Activated naive CD4-positive, alpha-beta T cell treated with anti-CD3 and anti-CD28 coated beads, Interleukin-2, amount 50 U/mL, for 72 hours (primary cell): ENCODE data around the gene ATF6B. TPM values are rescaled to one million over a fixed set of nuclear protein-coding genes. Genes with fewer than 3 reads are reported as not detected.
"Not testable (repeated sequence)": the region's sequence is repeated elsewhere in the genome, so short reads cannot be mapped to it uniquely, and the experiment has no call there.

Experiments
- ATAC-seq, 2 donors: fragments of 150-1000 bp; cut with Tn5 transposase; 2 replicates each; pipeline ENCODE4 v1.10.0; 2021; ENCODE audit warnings: mild to moderate bottlenecking in 2 of 2, moderate library complexity in 2 of 2
- DNase-seq, 2 donors: peaks; one replicate each; pipeline ENCODE4 v3.0.0; 2021 to 2022; ENCODE audit warnings: low spot score in 2 of 2
- H3K27ac Mint-ChIP-seq, 2 donors: one replicate each; pipeline ENCODE4 v1.8.0; 2022; ENCODE audit warnings: mild to moderate bottlenecking in 2 of 2, mixed read lengths in 2 of 2
- H3K36me3 Mint-ChIP-seq, 2 donors: one replicate each; pipeline ENCODE4 v1.8.0; 2022; ENCODE audit warnings: mixed read lengths in 2 of 2
- H3K9me3 Mint-ChIP-seq, 2 donors: one replicate each; pipeline ENCODE4 v1.8.0; 2022; ENCODE audit warnings: mixed read lengths in 2 of 2
- total RNA-seq, 2 donors: library from RNA; stranded (reverse); gene quantifications; one replicate each; pipeline ENCODE4 v1.2.3, GENCODE V29; 2022

The ATF6B gene
- total RNA-seq, 2 donors from 2014 or later = 87.5 to 101 TPM

DNA sequence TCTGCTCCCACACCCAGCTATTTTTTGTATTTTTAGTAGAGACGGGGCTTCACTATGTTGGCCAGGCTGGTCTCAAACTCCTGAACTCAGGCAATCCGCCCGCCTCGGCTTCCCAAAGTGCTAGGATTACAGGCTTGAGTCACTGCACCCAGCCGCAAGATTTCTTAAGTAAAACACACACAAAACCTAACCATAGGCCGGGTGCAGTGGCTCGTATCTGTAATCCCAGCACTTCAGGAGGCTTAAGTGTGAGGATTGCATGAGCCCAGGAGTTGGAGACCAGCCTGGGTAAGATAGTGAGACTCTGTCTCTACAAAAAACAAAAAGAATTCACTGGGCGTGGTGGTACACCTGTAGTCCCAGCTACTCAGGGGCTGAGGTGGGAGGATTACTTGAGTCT is 27.8 kb downstream of the ATF6B start:
- not testable (repeated sequence) for DNase-seq, H3K36me3 Mint-ChIP-seq, H3K27ac Mint-ChIP-seq, ATAC-seq, H3K9me3 Mint-ChIP-seq

DNA sequence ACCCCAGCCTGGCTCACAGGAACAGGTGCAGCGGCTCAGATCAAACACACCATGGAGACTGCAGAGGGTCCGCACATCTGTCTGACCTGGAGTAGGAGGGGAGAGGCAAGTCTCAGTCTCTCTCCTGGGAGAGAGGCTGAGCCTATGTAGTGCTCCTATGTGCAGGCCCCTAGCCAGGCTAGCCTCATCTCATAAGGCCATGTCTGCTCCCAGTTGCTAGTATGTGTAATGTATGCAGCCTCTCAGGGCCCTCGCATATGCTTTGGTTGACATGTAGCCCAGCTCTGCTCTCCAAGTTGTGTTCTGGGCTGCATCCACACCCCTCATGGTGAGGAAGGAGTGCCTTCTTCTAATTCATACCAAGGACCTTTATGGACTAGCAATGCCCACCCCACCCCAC is 30.7 kb downstream of the ATF6B start:
- H3K36me3 Mint-ChIP-seq = no peaks in the 10 kb centered on the region
- ATAC-seq (peak in 1 of 2 donors; percentile 26), DNase-seq (no peak)
- no peak overlapping the region for H3K27ac Mint-ChIP-seq
- no peaks in the 10 kb centered on the region for H3K9me3 Mint-ChIP-seq

DNA sequence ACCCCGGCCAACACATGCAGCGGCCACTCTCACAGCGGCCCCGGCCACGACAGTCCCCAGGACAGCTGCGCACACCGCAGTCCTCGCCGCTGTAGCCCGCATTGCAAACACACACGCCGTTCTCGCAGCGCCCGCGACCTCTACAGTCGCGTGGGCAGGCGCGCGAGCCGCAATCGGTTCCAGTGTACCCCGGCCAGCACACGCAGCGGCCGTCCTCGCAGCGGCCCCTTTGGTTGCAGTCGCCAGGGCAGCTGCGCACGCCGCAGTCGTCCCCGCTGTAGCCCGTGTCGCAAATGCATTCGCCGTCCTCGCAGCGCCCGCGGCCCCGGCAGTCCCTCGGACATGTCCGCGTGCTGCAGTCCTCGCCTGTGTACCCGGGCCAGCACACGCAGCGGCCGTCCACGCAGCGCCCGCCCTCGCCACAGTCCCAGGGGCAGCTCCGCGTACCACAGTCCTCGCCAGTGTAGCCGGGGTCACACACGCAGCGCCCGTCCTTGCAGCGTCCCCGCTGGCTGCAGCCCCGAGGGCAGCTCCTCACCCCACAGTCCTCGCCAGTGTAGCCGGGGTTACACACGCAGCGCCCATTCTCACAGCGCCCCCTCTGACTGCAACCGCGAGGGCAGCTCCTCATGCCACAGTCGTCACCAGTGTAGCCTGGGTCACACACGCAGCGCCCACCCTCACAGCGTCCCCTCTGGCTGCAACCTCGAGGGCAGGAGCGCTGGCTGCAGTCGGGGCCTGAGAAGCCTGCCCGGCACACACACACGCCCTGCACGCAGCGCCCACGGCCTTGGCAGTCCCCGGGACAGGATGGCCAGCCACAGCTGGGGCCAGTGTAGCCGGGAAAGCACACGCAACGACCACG is 31.4 kb downstream of the ATF6B start:
- DNase-seq = no peak
- Mint-ChIP-seq H3K36me3 (no peaks in the 10 kb centered on the region), H3K27ac (no peak overlapping the region), H3K9me3 (no peaks in the 10 kb centered on the region)
- peak; percentile 22 to 32 for ATAC-seq

- H3K27ac Mint-ChIP-seq = no peak overlapping the region
- H3K9me3 Mint-ChIP-seq = no peaks in the 10 kb centered on the region
- ATAC-seq (peak; percentile 9 to 26), DNase-seq (no peak)
- H3K36me3 Mint-ChIP-seq = no peaks in the 10 kb centered on the region
Observed at GRCh38 chr6:32096087-32096393, 32.0 kb downstream of the ATF6B start.

- DNase-seq (no peak), ATAC-seq (peak; percentile 15 to 26)
- Mint-ChIP-seq H3K36me3 (no peaks in the 10 kb centered on the region), H3K27ac (no peak overlapping the region), H3K9me3 (no peaks in the 10 kb centered on the region)
Observed at GRCh38 chr6:32095338-32096086, 32.5 kb downstream of the ATF6B start.

- ATAC-seq (no peak), DNase-seq (no peak)
- Mint-ChIP-seq H3K36me3 (no peaks in the 10 kb centered on the region), H3K9me3 (no peaks in the 10 kb centered on the region), H3K27ac (no peak overlapping the region)
Observed at GRCh38 chr6:32092760-32093497, 35.1 kb downstream of the ATF6B start.

GRCh38 chr6:32089082-32089828 is 38.8 kb downstream of the ATF6B start:
- no peaks in the 10 kb centered on the region for H3K36me3 Mint-ChIP-seq
- DNase-seq (no peak), ATAC-seq (no peak)
- H3K9me3 Mint-ChIP-seq = no peaks in the 10 kb centered on the region
- H3K27ac Mint-ChIP-seq = no peak overlapping the region

DNA sequence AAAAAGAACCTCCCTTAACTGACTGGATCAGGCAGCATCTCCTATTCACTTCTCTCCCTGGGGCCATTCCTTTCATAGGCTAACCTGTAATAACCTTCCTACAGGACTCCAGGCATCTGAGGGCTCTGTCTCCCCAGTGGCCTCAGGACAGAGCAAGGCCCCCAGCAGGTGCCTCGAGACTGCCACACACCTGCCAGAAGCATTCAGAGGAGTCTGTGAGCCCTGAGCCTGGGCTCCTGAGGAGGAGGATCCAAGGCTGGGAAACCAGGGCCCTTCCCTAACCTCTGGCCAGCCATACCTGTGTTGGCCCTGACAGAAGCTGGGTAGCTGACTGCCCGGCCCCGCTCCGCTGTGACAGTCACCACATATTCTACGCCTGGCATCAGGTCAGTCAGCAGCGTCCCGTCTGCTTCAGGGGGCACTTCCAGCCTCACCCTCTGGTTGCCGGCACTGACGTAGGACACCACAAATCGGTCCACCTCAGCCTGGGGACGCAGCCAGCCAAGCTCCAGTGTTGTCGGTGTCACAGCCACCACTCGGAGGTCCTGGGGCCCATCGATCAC is 39.5 kb downstream of the ATF6B start:
- no peak for DNase-seq
- no peak overlapping the region for H3K27ac Mint-ChIP-seq
- H3K36me3 Mint-ChIP-seq = no peaks in the 10 kb centered on the region
- no peak for ATAC-seq
- H3K9me3 Mint-ChIP-seq = no peaks in the 10 kb centered on the region

- no peak overlapping the region for H3K27ac Mint-ChIP-seq
- peak; percentile 66 to 88 for ATAC-seq
- DNase-seq = peak in 1 of 2 donors; percentile 83
- H3K36me3 Mint-ChIP-seq = no peaks in the 10 kb centered on the region
- no peaks in the 10 kb centered on the region for H3K9me3 Mint-ChIP-seq
Observed at GRCh38 chr6:32087574-32088486, 40.2 kb downstream of the ATF6B start.

DNA sequence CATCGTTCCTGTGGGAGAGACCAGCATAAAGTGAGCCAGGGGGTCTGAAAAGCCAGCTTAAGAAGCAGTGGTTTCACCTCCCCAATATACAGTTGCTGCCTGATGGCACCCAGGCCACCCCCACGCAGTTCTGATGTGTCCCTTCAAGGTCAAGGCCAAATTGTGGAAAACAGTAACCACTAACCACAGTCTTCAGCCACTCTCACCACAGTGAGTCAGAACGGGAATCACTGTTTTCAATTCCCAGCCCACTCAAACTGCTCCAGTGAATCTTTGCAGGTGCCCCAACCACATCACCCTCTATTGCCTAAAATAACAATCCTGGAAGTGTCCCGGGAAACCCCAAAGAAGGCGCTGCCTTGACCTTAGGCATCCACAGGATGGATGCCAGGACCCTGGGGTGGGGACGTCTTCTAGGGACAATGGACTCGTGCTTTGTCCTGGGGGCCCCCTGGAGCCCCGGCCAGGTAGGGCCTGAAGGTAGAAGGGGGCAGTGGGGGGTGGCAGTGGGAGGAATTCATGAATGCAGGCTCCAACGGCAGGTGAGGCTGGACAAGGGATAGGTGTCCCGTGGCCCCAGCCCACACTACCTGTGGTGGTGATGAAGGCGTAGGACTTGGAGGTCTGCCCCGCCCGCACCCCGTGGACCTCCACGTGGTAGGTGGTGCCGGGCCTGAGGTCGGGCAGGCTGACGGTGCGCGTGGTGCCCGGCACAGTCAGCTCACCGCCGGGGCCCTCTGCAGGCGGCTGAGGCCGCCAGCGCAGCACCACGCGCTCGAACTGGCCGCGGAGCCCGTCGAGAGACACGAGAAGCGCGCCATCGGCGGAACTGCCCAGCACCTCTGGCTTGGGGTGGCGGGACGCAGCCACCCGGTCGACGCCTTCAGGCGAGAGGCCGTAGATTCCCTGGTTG is 41.1 kb downstream of the ATF6B start:
- Mint-ChIP-seq H3K9me3 (no peaks in the 10 kb centered on the region), H3K36me3 (no peaks in the 10 kb centered on the region), H3K27ac (peak overlapping the region in 1 of 2 donors; percentile 28)
- ATAC-seq (peak; percentile 43 to 82), DNase-seq (peak; percentile 33 to 79)

DNA sequence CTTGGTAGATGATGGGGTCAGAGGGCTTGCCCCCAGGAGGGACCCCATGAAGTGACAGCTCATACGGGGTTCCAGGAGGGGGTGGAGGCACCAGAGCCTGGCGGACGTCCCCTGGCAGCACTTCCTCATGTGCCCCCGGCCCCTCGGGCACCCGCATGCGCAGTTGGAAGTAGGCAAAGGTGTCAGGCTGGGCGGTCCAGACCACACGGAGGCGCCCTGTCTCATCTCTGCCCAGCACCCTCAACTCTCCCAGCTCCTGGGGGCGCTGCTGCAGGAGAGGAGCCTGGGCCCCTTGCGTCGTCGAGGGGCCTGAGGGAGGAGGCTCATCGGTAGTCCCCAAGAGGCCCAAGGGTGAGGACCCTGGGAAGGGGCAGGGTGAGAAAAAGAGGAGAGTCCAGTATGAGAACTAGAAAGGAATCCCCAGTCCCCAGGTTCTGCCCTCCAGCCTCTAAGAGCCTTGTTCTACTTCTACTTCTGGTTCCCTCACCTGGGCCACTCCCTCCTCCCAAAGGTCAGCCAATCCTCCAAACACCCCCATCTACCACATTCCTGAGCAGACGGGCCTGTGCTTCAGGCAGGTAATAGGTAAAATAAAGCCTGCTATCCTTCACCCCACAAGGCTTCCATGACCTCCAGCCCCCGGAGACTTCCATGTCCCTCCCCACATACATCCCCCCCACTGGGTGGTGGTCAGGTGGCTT is 42.1 kb downstream of the ATF6B start:
- no peak for ATAC-seq
- H3K9me3 Mint-ChIP-seq = no peaks in the 10 kb centered on the region
- no peaks in the 10 kb centered on the region for H3K36me3 Mint-ChIP-seq
- no peak overlapping the region for H3K27ac Mint-ChIP-seq
- DNase-seq = no peak

GRCh38 chr6:32084780-32085179 is 43.3 kb downstream of the ATF6B start:
- ATAC-seq (no peak), DNase-seq (no peak)
- no peaks in the 10 kb centered on the region for H3K36me3 Mint-ChIP-seq
- no peak overlapping the region for H3K27ac Mint-ChIP-seq
- no peaks in the 10 kb centered on the region for H3K9me3 Mint-ChIP-seq

GRCh38 chr6:32083812-32084768 is 44.0 kb downstream of the ATF6B start:
- no peak for DNase-seq
- Mint-ChIP-seq H3K9me3 (no peaks in the 10 kb centered on the region), H3K27ac (no peak overlapping the region), H3K36me3 (no peaks in the 10 kb centered on the region)
- no peak for ATAC-seq
